ENCODE data around the gene GRPEL1. TPM values are rescaled to one million over a fixed set of nuclear protein-coding genes. Genes with fewer than 3 reads are reported as not detected.

Gene GRPEL1
- polyA plus RNA-seq, 1 donor from 2014 or later: 28.5 TPM

- no peak overlapping the region for H3K4me3 ChIP-seq (ENCODE audit: low read length)
- TF ChIP-seq RAD21 (conservative IDR thresholded peaks at IDR 0.05): no peak
- no peak for TF ChIP-seq MXI1 (conservative IDR thresholded peaks at IDR 0.05; ENCODE audit: poor library complexity, severe bottlenecking)
- TF ChIP-seq REST (IDR thresholded peaks at IDR 0.05; ENCODE audit: borderline replicate concordance): no peak
- TF ChIP-seq TAF1 (IDR thresholded peaks at IDR 0.05; ENCODE audit: low read depth): no peak
- TF ChIP-seq CTCF (IDR thresholded peaks at IDR 0.05; ENCODE audit: poor library complexity, severe bottlenecking): no peak
- no peak for TF ChIP-seq EZH2 (IDR thresholded peaks at IDR 0.05; ENCODE audit: borderline replicate concordance, insufficient read depth, low read length, poor library complexity, severe bottlenecking)
- TF ChIP-seq SMC3 (conservative IDR thresholded peaks at IDR 0.05; ENCODE audit: poor library complexity): no peak
- TF ChIP-seq EP300 (conservative IDR thresholded peaks at IDR 0.05; ENCODE audit: poor library complexity, severe bottlenecking): no peak
- no peak for TF ChIP-seq POLR2AphosphoS5 (IDR thresholded peaks at IDR 0.05)
Observed at GRCh38 chr4:7017446-7018048, 50.3 kb downstream of the GRPEL1 start.

DNA sequence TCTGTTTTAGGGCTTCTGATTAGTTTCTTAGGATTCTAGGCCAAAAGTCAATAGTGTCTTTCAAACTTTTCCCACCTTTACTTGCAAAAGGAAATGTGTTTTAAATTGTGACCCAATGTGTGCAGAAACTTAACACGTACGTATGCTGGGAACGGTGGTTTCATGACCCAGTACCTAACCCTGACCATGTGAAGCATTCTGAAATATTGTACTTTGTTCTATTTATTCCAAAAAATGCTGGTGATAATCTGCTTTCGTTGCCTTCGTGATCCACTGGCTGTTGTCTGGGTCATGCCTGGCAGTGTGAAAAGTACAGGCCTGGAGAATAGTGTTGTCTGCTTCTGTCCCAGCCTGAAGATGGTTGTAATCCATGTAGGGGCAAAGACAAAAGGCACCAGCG lies 51.4 kb downstream of the GRPEL1 start:
- Histone ChIP-seq H3K27ac (ENCODE audit: low read length) (no peak overlapping the region), H3K36me3 (ENCODE audit: insufficient read depth, low read length) (no peaks in the 10 kb centered on the region), H3K79me2 (replicated peaks; ENCODE audit: insufficient read depth, low read length) (no peaks in the 10 kb centered on the region)

More at GRCh38 chr4:7017446-7018048, 50.3 kb downstream of the GRPEL1 start:
- no peaks in the 10 kb centered on the region for H3F3A ChIP-seq (ENCODE audit: insufficient read depth, low read length, poor library complexity, severe bottlenecking)
- H3K27me3 ChIP-seq (ENCODE audit: insufficient read depth, low read depth, low read length): no peaks in the 10 kb centered on the region
- H3K4me2 ChIP-seq (ENCODE audit: low read length): no peak overlapping the region
- H3K9me2 ChIP-seq (ENCODE audit: insufficient read depth, low read length): no peaks in the 10 kb centered on the region
- no peak overlapping the region for H3K9ac ChIP-seq (ENCODE audit: low read length)
- H4K20me1 ChIP-seq (ENCODE audit: insufficient read depth): no peaks in the 10 kb centered on the region
- H3K9me3 ChIP-seq (ENCODE audit: low read length): no peaks in the 10 kb centered on the region
- H3K27ac ChIP-seq (ENCODE audit: low read length): no peak overlapping the region
- no peak overlapping the region for H2AFZ ChIP-seq (ENCODE audit: low read depth, low read length)
- no peaks in the 10 kb centered on the region for H3K79me2 ChIP-seq (replicated peaks; ENCODE audit: insufficient read depth, low read length)
- no peaks in the 10 kb centered on the region for H3K36me3 ChIP-seq (ENCODE audit: insufficient read depth, low read length)

More for the DNA sequence above, 51.4 kb downstream of the GRPEL1 start:
- H3F3A ChIP-seq (ENCODE audit: insufficient read depth, low read length, poor library complexity, severe bottlenecking): no peaks in the 10 kb centered on the region
- H3K27me3 ChIP-seq (ENCODE audit: insufficient read depth, low read depth, low read length): no peaks in the 10 kb centered on the region
- H3K4me2 ChIP-seq (ENCODE audit: low read length): no peak overlapping the region
- H3K9ac ChIP-seq (ENCODE audit: low read length): no peak overlapping the region
- TF ChIP-seq EZH2 (IDR thresholded peaks at IDR 0.05; ENCODE audit: borderline replicate concordance, insufficient read depth, low read length, poor library complexity, severe bottlenecking) (no peak), RAD21 (conservative IDR thresholded peaks at IDR 0.05) (no peak), CTCF (IDR thresholded peaks at IDR 0.05; ENCODE audit: poor library complexity, severe bottlenecking) (no peak), EP300 (conservative IDR thresholded peaks at IDR 0.05; ENCODE audit: poor library complexity, severe bottlenecking) (no peak), TAF1 (IDR thresholded peaks at IDR 0.05; ENCODE audit: low read depth) (no peak), POLR2AphosphoS5 (IDR thresholded peaks at IDR 0.05) (no peak), REST (IDR thresholded peaks at IDR 0.05; ENCODE audit: borderline replicate concordance) (no peak), MXI1 (conservative IDR thresholded peaks at IDR 0.05; ENCODE audit: poor library complexity, severe bottlenecking) (no peak), SMC3 (conservative IDR thresholded peaks at IDR 0.05; ENCODE audit: poor library complexity) (no peak)
- no peaks in the 10 kb centered on the region for H3K9me2 ChIP-seq (ENCODE audit: insufficient read depth, low read length)
- no peaks in the 10 kb centered on the region for H4K20me1 ChIP-seq (ENCODE audit: insufficient read depth)
- H2AFZ ChIP-seq (ENCODE audit: low read depth, low read length): no peak overlapping the region
- H3K4me3 ChIP-seq (ENCODE audit: low read length): no peak overlapping the region
- no peaks in the 10 kb centered on the region for H3K9me3 ChIP-seq (ENCODE audit: low read length)

Data from neural cell (in vitro differentiated cells).